Vagina (tissue), 2 donors: Measurements from ENCODE around the gene CD34.

Experiments
- CTCF ChIP-seq, 3 experiments: fragments of 450-650 bp in 2 of 3; fragments of 200-600 bp in 1 of 3; sonication (generic) in 1 of 3; IDR thresholded peaks; one replicate each; pipeline ENCODE4 v1.5.1; 2017 to 2019; ENCODE audit warnings: antibody characterized with exemption in 3 of 3, mild to moderate bottlenecking in 2 of 3, moderate library complexity in 2 of 3
- POLR2A ChIP-seq, 2 donors: fragments of 450-650 bp; IDR thresholded peaks; one replicate each; pipeline ENCODE4 v1.6.1; 2017; ENCODE audit warnings: antibody characterized with exemption in 2 of 2, mild to moderate bottlenecking in 2 of 2, moderate library complexity in 2 of 2

DNA sequence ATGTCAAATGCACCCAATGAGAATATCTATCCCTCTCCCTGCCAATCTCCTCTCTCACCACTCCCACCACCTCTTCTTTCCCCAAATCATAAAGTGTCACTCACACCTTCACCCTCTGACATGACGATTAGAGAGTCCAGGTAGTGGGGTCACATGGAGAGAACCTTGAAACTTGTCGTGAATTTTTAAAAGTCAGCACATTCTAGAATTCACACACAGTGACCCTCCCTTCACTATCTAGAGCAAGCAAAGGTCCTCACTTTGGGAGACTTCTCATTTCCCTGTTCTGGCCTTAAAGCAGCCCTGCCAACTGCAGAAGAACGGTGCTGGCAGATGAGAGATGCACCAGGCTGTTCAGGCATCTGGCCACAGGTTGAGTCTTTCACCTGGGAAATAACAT lies 61.9 kb downstream of the CD34 start:
- no peak for TF ChIP-seq POLR2A (IDR thresholded peaks at IDR 0.05)
- no peak for TF ChIP-seq CTCF (IDR thresholded peaks at IDR 0.05)
